CD4-positive, CD25-positive, alpha-beta regulatory T cell (primary cell): ENCODE results near the gene MEAF6. TPM values are rescaled to one million over a fixed set of nuclear protein-coding genes. Genes with fewer than 3 reads are reported as not detected.
A peak's percentile ranks its signal among the peaks of the same experiment; 100 is the strongest.
"Not testable (repeated sequence)": the region's sequence is repeated elsewhere in the genome, so short reads cannot be mapped to it uniquely, and the experiment has no call there.

ENCODE experiments used
- ATAC-seq, 2 donors: fragments of 150-1000 bp; cut with Tn5 transposase; one replicate each; pipeline ENCODE4 v1.10.0; 2021; ENCODE audit warnings: low read depth in 2 of 2, moderate number of reproducible peaks in 2 of 2, moderate library complexity in 1 of 2
- DNase-seq, 3 donors: peaks; one replicate each; pipeline versions ENCODE4 v3.0.0 to v3.0.0-alpha.2; 2012 to 2022; ENCODE audit warnings: mixed read lengths in 1 of 3
- H3K27ac ChIP-seq: one replicate; pipeline ENCODE4 v1.7.0; 2013; ENCODE audit warnings: mild to moderate bottlenecking, low read length; ENCODE audit not compliant: insufficient read depth, poor library complexity, severe bottlenecking
- H3K27me3 ChIP-seq: one replicate; pipeline ENCODE4 v1.7.0; 2013; ENCODE audit warnings: low read length; ENCODE audit not compliant: control insufficient read depth, insufficient read depth
- H3K36me3 ChIP-seq: one replicate; pipeline ENCODE4 v1.7.0; 2013; ENCODE audit warnings: mild to moderate bottlenecking, low read length, moderate library complexity; ENCODE audit not compliant: control insufficient read depth, insufficient read depth
- H3K4me1 ChIP-seq: 2 replicates; pipeline ENCODE4 v1.7.0; 2013; ENCODE audit warnings: mild to moderate bottlenecking, low read length; ENCODE audit not compliant: insufficient read depth, control insufficient read depth, poor library complexity, severe bottlenecking
- H3K4me3 ChIP-seq: one replicate; pipeline ENCODE4 v1.7.0; 2013; ENCODE audit warnings: low read depth, mild to moderate bottlenecking, low read length, moderate library complexity
- H3K9me3 ChIP-seq, 2 experiments: 1 replicate in 1 of 2; 2 replicates in 1 of 2; pipeline ENCODE4 v1.7.0; 2013; ENCODE audit warnings: low read length in 2 of 2, mild to moderate bottlenecking in 1 of 2, moderate library complexity in 1 of 2; ENCODE audit not compliant: control insufficient read depth in 2 of 2
- H3K27ac Mint-ChIP-seq, 3 donors: one replicate each; pipeline ENCODE4 v1.8.0; 2020 to 2022; ENCODE audit warnings: mild to moderate bottlenecking in 3 of 3, mixed read lengths in 3 of 3, moderate library complexity in 2 of 3
- H3K27me3 Mint-ChIP-seq: one replicate; pipeline ENCODE4 v1.8.0; 2022; ENCODE audit warnings: mild to moderate bottlenecking, mixed read lengths
- H3K36me3 Mint-ChIP-seq: one replicate; pipeline ENCODE4 v1.8.0; 2020; ENCODE audit warnings: mixed read lengths
- H3K4me1 Mint-ChIP-seq, 4 donors: one replicate each; pipeline ENCODE4 v1.8.0; 2020 to 2022; ENCODE audit warnings: mixed read lengths in 4 of 4, mild to moderate bottlenecking in 1 of 4
- H3K4me3 Mint-ChIP-seq, 4 donors: one replicate each; pipeline ENCODE4 v1.8.0; 2020 to 2022; ENCODE audit warnings: mild to moderate bottlenecking in 4 of 4, mixed read lengths in 4 of 4, moderate library complexity in 3 of 4
- H3K9me3 Mint-ChIP-seq, 7 donors: one replicate each; pipeline ENCODE4 v1.8.0; 2020 to 2022; ENCODE audit warnings: mixed read lengths in 7 of 7, mild to moderate bottlenecking in 3 of 7, moderate library complexity in 2 of 7
- polyA plus RNA-seq, 4 donors: library from polyadenylated mRNA; unstranded; fragments of 300-500 nt; fragmentation: Illumina TruSeq; gene quantifications; one replicate each; pipeline ENCODE4 v1.2.3, GENCODE V29; 2021
- total RNA-seq: library from RNA; stranded (reverse); gene quantifications from one replicate; pipeline ENCODE4 v1.2.3, GENCODE V29; 2022

Gene MEAF6
- total and polyA plus RNA-seq, 5 donors from 2014 or later = 52.3 to 163 (median 150) TPM

GRCh38 chr1:37502791-37503190, 11.8 kb downstream of the MEAF6 start:
- not testable (repeated sequence) for H3K9me3 Mint-ChIP-seq, H3K27me3 Mint-ChIP-seq, H3K27ac ChIP-seq, H3K27me3 ChIP-seq, H3K4me3 Mint-ChIP-seq, H3K9me3 ChIP-seq, H3K4me1 ChIP-seq, ATAC-seq, H3K4me3 ChIP-seq, DNase-seq
- peaks cover 5 to 27% (median 19%) of the 10 kb centered on the region in 4 donors for H3K4me1 Mint-ChIP-seq
- H3K36me3 ChIP-seq = peaks cover 77% of the 10 kb centered on the region
- H3K36me3 Mint-ChIP-seq = peaks cover 34% of the 10 kb centered on the region
- H3K27ac Mint-ChIP-seq = peak overlapping the region in 1 of 3 donors; percentile 71

- H3K9me3 Mint-ChIP-seq = no peaks in the 10 kb centered on the region
- H3K4me3 Mint-ChIP-seq = no peak overlapping the region
- H3K9me3 ChIP-seq = no peaks in the 10 kb centered on the region
- no peak overlapping the region for H3K4me3 ChIP-seq
- H3K27ac ChIP-seq = no peak overlapping the region
- peaks cover 5 to 25% (median 18%) of the 10 kb centered on the region in 4 donors for H3K4me1 Mint-ChIP-seq
- no peaks in the 10 kb centered on the region for H3K27me3 Mint-ChIP-seq
- H3K36me3 ChIP-seq = peaks cover 73% of the 10 kb centered on the region
- H3K4me1 ChIP-seq = no peaks in the 10 kb centered on the region
- H3K27me3 ChIP-seq = no peaks in the 10 kb centered on the region
- H3K27ac Mint-ChIP-seq = no peak overlapping the region
- H3K36me3 Mint-ChIP-seq = peaks cover 28% of the 10 kb centered on the region
- no peak for ATAC-seq
- DNase-seq = no peak
Measured at GRCh38 chr1:37502104-37502503, 12.5 kb downstream of the MEAF6 start.

GRCh38 chr1:37501661-37502060, 12.9 kb downstream of the MEAF6 start:
- Mint-ChIP-seq H3K27ac (no peak overlapping the region), H3K27me3 (no peaks in the 10 kb centered on the region), H3K9me3 (no peaks in the 10 kb centered on the region), H3K4me1 (peaks cover 5 to 26% (median 19%) of the 10 kb centered on the region in 4 donors), H3K4me3 (no peak overlapping the region), H3K36me3 (peaks cover 28% of the 10 kb centered on the region)
- H3K27me3 ChIP-seq = no peaks in the 10 kb centered on the region
- H3K36me3 ChIP-seq = peaks cover 73% of the 10 kb centered on the region
- no peak for ATAC-seq
- no peaks in the 10 kb centered on the region for H3K4me1 ChIP-seq
- no peak for DNase-seq
- no peaks in the 10 kb centered on the region for H3K9me3 ChIP-seq
- no peak overlapping the region for H3K4me3 ChIP-seq
- no peak overlapping the region for H3K27ac ChIP-seq

- peaks cover 0 to 1% (median 0%) of the 10 kb centered on the region in 7 donors for H3K9me3 Mint-ChIP-seq
- no peaks in the 10 kb centered on the region for H3K27me3 ChIP-seq
- DNase-seq (no peak), ATAC-seq (no peak)
- no peak overlapping the region for H3K27ac ChIP-seq
- H3K9me3 ChIP-seq = no peaks in the 10 kb centered on the region
- H3K36me3 Mint-ChIP-seq = peaks cover 25% of the 10 kb centered on the region
- no peak overlapping the region for H3K4me3 Mint-ChIP-seq
- peaks cover 9 to 31% (median 20%) of the 10 kb centered on the region in 4 donors for H3K4me1 Mint-ChIP-seq
- H3K4me3 ChIP-seq = no peak overlapping the region
- no peaks in the 10 kb centered on the region for H3K27me3 Mint-ChIP-seq
- peak overlapping the region in 1 of 3 donors; percentile 81 for H3K27ac Mint-ChIP-seq
- no peaks in the 10 kb centered on the region for H3K4me1 ChIP-seq
- H3K36me3 ChIP-seq = peaks cover 71% of the 10 kb centered on the region
Measured at GRCh38 chr1:37498872-37499617, 15.5 kb downstream of the MEAF6 start.

GRCh38 chr1:37497832-37498231, 16.7 kb downstream of the MEAF6 start:
- DNase-seq = no peak
- Mint-ChIP-seq H3K9me3 (peaks cover 0 to 1% (median 0%) of the 10 kb centered on the region in 7 donors), H3K4me3 (no peak overlapping the region), H3K27me3 (no peaks in the 10 kb centered on the region), H3K36me3 (peaks cover 37% of the 10 kb centered on the region), H3K27ac (no peak overlapping the region), H3K4me1 (peaks cover 13 to 43% (median 21%) of the 10 kb centered on the region in 4 donors)
- H3K4me1 ChIP-seq = no peaks in the 10 kb centered on the region
- no peak overlapping the region for H3K4me3 ChIP-seq
- no peaks in the 10 kb centered on the region for H3K9me3 ChIP-seq
- ATAC-seq = no peak
- H3K27ac ChIP-seq = no peak overlapping the region
- H3K36me3 ChIP-seq = peaks cover 72% of the 10 kb centered on the region
- no peaks in the 10 kb centered on the region for H3K27me3 ChIP-seq

- no peak overlapping the region for H3K4me3 Mint-ChIP-seq
- peaks cover 28% of the 10 kb centered on the region for H3K36me3 Mint-ChIP-seq
- no peak for ATAC-seq
- peaks cover 66% of the 10 kb centered on the region for H3K36me3 ChIP-seq
- H3K9me3 ChIP-seq = no peaks in the 10 kb centered on the region
- no peak overlapping the region for H3K4me3 ChIP-seq
- peak overlapping the region in 2 of 3 donors; percentile 51 to 54 for H3K27ac Mint-ChIP-seq
- H3K9me3 Mint-ChIP-seq = peaks cover 0 to 1% (median 0%) of the 10 kb centered on the region in 7 donors
- no peaks in the 10 kb centered on the region for H3K27me3 ChIP-seq
- no peak for DNase-seq
- peaks cover 11 to 35% (median 17%) of the 10 kb centered on the region in 4 donors for H3K4me1 Mint-ChIP-seq
- H3K27me3 Mint-ChIP-seq = no peaks in the 10 kb centered on the region
- H3K27ac ChIP-seq = no peak overlapping the region
- no peaks in the 10 kb centered on the region for H3K4me1 ChIP-seq
Measured at GRCh38 chr1:37495875-37496274, 18.7 kb downstream of the MEAF6 start.

- Mint-ChIP-seq H3K9me3 (peaks cover 0 to 1% (median 0%) of the 10 kb centered on the region in 7 donors), H3K4me1 (peaks cover 6 to 29% (median 12%) of the 10 kb centered on the region in 4 donors), H3K4me3 (no peak overlapping the region), H3K36me3 (peaks cover 27% of the 10 kb centered on the region), H3K27ac (peak overlapping the region in 2 of 3 donors; percentile 16 to 42), H3K27me3 (no peaks in the 10 kb centered on the region)
- no peak overlapping the region for H3K4me3 ChIP-seq
- H3K27me3 ChIP-seq = no peaks in the 10 kb centered on the region
- ATAC-seq = no peak
- H3K4me1 ChIP-seq = no peaks in the 10 kb centered on the region
- peaks cover 66% of the 10 kb centered on the region for H3K36me3 ChIP-seq
- no peak overlapping the region for H3K27ac ChIP-seq
- H3K9me3 ChIP-seq = no peaks in the 10 kb centered on the region
- no peak for DNase-seq
Measured at GRCh38 chr1:37493336-37494098, 21.0 kb downstream of the MEAF6 start.
